HTR-8/SVneo (cell line): ENCODE results near the gene SETBP1.
A peak's percentile ranks its signal among the peaks of the same experiment; 100 is the strongest.

Experiments
- DNase-seq: peaks from one replicate; pipeline ENCODE4 v3.0.0; 2011; ENCODE audit warnings: low spot score, mixed read lengths; ENCODE audit not compliant: insufficient read length
- FAIRE-seq: peaks from 2 replicates; lab custom pipeline; 2011; peaks lifted over from hg19 to GRCh38; lab: Jason Lieb, UNC

SETBP1 gene

GRCh38 chr18:44680273-44681075 lies at the start of gene SETBP1:
SETBP1 (plus strand) TSS chr18:44680888; CDS start chr18:44701347, 20,459 bp downstream.
- DNase-seq, result no peak
- no peak for FAIRE-seq

DNA sequence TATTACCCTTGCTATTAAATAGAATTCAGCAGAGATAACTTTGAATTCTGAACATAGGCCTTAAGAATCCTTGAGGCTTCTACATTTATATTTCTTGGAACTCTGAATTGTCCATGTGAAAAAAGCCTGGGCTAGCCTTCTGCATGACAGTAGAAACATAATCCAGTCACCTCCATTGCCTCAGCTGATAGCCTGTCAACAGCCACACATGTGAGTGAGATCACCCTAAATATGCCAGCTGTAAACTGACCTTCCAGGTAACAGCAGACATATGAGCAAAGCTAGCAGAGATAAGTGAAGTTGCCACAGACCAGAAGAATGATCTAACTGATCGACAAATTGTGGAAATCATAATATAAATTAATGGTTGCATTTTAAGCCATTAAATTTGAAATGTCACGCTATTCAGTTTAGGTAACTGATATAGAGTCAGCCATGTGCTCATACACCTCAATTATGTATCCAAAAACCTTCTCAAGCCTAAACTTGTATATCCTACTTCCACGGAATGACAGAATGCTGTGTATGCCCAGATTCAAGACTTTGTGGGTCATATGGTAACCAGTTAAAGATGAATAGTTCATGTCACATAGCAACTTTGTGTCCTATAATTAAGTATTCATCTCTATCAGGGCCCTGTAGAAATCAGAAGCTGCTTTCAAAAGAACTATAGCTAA lies 48.1 kb upstream of the SETBP1 start:
- FAIRE-seq, result no peak
- DNase-seq, result no peak

DNA sequence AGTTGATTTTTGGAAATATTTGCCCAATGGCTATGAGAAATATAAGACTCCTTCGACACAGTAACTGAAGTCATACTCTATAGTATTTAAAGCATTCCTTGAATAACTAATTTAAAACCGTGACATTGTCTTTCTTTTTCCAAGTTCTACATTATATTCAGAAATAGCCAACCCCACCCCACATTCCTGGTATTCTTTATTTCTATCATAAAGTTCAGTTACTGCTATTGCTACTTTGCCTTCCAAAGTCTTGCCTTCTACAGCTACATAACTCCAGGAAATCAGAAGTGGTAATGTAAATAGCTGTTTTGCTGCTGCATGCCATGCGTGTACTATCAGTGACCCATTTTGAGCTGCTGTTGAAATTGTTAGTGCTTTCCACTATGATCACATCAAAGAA lies 45.1 kb upstream of the SETBP1 start:
- DNase-seq (no peak), FAIRE-seq (no peak)

DNA sequence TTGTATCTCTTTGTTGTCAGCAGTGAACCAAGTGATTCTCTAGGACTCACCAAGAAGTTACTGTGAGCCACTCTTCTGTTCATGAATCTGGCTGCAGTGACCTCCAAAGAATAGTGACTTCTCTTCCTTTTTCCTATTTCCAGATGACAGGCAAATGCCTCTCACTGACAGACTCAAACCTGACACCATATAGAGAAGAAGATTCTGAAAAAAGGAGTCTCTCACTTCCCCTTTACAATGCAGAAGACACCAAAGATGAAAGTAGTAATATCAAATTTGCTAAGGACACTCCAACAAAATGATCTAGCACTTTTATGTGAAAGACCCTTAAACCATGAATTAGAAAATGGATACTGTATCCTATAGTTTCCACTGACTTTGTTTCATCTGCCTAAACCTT lies 44.4 kb upstream of the SETBP1 start:
- FAIRE-seq (no peak), DNase-seq (no peak)

GRCh38 chr18:44637210-44638033 lies 43.3 kb upstream of the SETBP1 start:
- DNase-seq (no peak), FAIRE-seq (no peak)

GRCh38 chr18:44638034-44638540 lies 42.6 kb upstream of the SETBP1 start:
- DNase-seq, result no peak
- no peak for FAIRE-seq

DNA sequence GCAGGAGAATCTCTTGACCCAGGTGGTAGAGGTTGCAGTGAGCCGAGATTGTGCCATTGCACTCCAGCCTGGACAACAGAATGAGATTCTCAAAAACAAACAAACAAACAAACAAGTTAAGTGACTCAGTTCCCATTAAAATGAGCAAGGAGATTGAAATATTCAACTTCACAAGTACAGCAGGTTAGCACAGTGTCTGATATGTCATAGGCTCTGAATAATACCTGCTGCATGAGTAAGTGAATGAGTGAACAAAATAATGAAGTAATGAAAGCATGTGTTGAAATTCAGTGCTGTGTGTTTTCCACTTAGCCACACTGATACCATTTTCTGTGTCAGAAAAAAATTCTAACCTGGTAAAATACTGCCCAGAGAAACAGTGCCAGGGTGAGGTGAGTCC lies 41.9 kb upstream of the SETBP1 start:
- FAIRE-seq (no peak), DNase-seq (no peak)

DNA sequence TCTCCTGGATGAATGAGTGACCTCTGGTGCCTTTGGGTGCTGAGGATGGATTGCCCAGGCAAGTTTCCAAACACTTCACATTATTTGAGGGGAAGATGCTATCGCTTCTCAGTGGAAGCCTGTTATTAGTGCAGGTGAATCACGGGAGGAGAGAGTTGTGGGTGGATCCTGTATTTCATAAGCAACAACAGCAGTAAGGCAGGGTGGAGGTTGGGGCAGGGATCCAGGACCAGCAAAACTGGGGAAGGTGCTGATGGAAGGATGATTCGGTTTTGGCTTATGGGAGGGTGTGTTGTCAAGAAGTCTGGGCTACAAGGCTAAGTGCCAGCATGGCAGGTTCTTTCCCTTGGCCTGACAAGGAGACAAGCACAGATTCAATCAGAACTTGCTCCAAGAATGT lies 37.7 kb upstream of the SETBP1 start:
- no peak for FAIRE-seq
- DNase-seq, result no peak

DNA sequence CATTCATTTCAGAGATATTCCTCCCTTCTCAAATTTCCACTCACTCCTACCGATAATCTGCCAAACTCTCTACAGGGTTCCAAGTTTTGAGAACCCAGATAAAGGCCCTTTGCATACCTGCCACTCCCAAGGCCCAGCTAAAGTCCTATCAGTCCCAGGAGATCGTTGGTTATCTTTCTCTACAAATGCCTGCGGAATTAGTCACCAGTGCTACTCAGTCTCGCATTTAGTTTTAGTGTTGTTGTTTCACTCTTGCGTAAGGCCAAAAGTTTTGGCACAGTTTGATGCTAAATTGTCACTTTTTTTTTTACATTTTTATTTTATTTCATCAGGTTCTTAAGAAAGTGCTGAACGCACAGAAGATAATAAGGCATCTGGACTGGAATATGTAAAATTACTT lies 29.2 kb upstream of the SETBP1 start:
- FAIRE-seq, result no peak
- peak; percentile 3 for DNase-seq

GRCh38 chr18:44651918-44652572 lies 28.6 kb upstream of the SETBP1 start:
- DNase-seq (no peak), FAIRE-seq (no peak)

GRCh38 chr18:44652722-44653121 lies 28.0 kb upstream of the SETBP1 start:
- FAIRE-seq (no peak), DNase-seq (no peak)

DNA sequence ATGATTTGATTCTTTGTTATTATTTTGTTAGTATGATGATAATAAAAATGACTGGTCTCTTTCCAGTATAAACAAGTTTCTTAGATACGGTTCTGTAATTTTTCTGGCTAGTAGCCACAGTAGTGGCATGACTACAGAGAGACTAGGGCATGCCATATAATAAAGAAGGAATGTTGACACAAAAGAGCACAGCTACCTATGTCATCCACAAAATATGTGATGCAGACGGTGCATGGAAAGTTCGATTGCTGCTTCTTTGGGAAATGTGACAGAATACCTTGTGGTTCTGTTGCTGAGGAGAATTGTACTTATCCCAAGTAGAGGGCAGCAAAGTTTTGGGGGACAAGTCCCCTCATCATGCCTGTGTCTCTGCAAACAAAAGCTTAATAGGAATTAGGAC lies 26.1 kb upstream of the SETBP1 start:
- FAIRE-seq (no peak), DNase-seq (peak; percentile 2)

DNA sequence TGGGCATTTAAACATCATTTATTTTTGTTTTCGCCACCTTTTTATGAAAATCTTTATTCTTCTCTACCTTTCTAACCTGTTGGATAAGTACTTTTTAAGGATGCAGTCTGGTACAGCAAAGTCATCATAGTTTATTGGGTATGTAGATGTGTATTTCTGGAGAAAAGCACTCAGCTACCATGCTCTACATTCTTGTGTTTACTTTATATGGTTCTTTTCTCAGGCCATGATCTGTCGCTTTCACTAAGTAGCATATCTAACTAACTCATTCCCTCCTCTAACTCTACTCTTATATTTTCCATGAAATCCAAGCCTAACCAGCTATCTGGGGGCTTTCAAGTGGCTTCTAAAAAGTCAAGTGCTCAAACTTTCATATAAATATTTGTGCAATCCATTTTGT lies 25.3 kb upstream of the SETBP1 start:
- FAIRE-seq, result no peak
- no peak for DNase-seq

DNA sequence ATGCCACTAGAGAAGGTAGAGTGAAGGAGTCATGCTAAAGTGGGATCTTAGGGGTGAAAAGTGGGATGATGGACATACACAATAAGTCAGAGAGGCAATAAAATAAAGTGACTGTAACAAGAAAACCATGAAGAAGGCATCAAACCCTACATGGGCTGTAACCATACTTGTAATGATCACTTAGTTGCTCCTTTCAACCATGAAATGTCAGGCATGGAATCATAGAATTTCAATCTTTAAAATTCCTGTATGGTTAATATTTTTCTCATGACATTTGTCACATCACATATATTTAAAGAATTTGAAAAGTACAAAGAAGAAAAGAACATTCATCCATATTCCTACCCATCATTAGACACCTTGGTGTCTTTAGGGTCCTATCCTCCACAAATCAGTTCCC lies 20.9 kb upstream of the SETBP1 start:
- no peak for DNase-seq
- FAIRE-seq, result no peak

DNA sequence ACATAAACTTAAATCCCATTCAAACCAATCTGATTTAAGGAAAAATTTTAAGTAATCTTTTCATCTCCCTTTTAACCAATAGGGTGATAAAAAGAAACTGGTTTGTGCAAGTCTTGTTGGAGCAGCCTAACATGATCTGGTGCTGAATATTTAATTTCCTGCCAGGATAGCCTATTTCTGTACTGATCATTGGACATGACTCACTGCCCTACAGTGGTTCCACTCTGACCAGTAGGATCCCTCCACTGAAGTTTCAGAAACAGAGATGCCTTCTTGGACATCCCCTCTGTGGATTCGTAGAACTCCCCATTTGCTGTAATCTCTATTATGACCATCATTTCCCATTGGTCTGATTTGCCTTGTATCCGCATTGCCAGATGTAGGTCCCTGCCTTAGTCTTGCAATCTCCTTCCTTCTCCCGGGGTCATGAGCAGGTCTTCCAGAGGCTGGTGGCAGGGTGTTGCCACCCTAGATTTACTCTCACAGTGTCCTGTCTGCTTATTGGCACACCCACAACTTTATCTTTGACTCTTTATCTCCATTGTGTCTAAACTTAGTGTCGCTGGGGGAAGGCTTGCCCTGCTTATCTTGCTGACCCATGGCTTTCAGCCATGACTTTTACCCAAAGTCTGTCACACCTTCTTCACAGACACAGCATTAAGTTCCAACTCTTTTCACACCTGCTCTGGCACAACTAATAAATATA lies 12.3 kb upstream of the SETBP1 start:
- FAIRE-seq, result no peak

GRCh38 chr18:44671914-44672313 lies 8.8 kb upstream of the SETBP1 start:
- FAIRE-seq (no peak), DNase-seq (no peak)

More for the DNA sequence above, 12.3 kb upstream of the SETBP1 start:
- no peak for DNase-seq

GRCh38 chr18:44672506-44672905 lies 8.2 kb upstream of the SETBP1 start:
- DNase-seq (no peak), FAIRE-seq (no peak)

DNA sequence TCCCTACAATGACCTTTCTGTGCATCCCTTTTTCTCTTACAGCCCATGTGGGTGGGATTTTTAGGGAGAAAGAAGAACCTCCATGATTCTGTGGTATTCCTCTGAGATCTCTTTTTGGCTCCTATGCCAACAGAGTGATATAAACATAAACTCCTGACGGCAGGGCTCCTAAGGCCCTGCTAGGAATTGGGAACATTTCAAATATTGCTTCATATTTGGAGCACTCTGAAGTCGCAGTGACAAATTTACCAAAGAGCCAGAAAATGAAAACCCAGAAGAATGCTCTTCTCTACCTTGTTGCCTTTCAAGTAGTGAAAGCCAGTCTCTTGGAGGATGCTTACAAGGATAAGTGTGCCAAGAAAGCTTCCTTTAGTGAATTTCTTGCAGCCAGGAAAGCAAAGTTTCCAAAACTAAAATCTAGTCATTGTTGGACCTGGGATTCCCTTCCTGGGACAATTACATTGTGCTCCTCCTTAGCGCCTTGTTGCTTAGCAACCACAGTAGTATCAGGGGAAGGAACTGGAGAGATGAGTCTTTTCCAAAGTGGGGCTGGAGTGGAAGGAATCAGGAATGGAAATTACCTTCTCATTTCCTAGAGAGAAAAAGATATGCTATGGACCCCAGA lies 7.3 kb upstream of the SETBP1 start:
- DNase-seq, result no peak
- no peak for FAIRE-seq

DNA sequence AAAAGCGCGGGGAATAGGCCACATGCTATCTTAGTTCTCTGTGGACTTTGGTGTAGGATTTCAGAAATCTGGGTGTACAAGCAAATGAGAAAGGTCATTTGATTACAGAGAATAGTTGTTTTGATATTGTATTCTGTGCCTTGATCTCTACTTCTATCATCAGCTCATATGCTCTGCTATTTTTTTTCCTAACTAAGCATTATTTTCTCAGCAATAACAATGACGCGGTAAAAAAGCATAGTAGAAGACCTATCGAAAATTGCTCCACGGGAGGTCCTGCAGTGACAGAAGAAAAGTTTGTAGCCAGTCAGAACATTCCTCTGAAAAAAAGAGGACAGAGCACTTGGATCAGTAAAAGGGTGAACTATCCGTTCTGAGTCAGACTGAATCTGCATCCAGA lies 2.8 kb upstream of the SETBP1 start:
- no peak for FAIRE-seq
- no peak for DNase-seq
